ENCODE results near the gene METTL1.
A peak's percentile ranks its signal among the peaks of the same experiment; 100 is the strongest.
"Not testable (repeated sequence)": the region's sequence is repeated elsewhere in the genome, so short reads cannot be mapped to it uniquely, and the experiment has no call there.

Gene METTL1

DNA sequence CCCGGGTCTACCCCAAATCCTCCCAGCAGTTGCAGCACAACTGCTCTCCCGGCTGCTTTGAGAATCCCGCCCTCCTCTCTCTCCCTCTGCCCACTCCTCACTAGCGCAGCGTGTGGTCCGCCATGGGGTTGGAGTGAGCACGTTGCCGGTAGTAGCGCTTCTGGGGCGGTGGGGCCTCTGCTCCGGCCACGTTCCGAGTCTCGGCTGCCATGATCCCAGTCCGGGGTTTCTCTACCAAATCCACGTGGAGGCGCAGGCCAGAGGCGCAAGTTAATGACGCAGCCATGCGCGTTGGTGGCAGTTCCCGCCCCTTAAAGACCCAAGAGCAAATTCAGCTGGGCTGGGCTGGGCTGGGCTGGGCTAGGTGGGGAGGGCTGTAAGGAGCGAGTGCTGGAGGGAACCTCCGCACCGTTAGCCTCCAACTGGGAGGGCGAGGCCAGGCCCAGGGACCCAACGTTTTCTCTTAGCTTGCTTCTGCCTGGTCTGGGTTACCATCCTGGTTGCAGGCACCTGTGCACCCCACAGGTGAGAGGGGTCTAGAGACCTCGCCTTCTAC lies at the start of gene METTL1:
Gene METTL1 (minus strand): TSS at position 233 of the 556 bp plus-strand sequence. CDS start 22 bp downstream, at position 211.
- TF ChIP-seq ZFX (IDR thresholded peaks at IDR 0.05; ENCODE audit: borderline replicate concordance), result no peak
- TF ChIP-seq, protein P1, sequence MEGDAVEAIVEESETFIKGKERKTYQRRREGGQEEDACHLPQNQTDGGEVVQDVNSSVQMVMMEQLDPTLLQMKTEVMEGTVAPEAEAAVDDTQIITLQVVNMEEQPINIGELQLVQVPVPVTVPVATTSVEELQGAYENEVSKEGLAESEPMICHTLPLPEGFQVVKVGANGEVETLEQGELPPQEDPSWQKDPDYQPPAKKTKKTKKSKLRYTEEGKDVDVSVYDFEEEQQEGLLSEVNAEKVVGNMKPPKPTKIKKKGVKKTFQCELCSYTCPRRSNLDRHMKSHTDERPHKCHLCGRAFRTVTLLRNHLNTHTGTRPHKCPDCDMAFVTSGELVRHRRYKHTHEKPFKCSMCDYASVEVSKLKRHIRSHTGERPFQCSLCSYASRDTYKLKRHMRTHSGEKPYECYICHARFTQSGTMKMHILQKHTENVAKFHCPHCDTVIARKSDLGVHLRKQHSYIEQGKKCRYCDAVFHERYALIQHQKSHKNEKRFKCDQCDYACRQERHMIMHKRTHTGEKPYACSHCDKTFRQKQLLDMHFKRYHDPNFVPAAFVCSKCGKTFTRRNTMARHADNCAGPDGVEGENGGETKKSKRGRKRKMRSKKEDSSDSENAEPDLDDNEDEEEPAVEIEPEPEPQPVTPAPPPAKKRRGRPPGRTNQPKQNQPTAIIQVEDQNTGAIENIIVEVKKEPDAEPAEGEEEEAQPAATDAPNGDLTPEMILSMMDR (IDR thresholded peaks at IDR 0.05), result no peak; the same call in 1 of the 2 replicates
- H3K27ac ChIP-seq, result peak within 1 kb of the TSS; percentile 95

DNA sequence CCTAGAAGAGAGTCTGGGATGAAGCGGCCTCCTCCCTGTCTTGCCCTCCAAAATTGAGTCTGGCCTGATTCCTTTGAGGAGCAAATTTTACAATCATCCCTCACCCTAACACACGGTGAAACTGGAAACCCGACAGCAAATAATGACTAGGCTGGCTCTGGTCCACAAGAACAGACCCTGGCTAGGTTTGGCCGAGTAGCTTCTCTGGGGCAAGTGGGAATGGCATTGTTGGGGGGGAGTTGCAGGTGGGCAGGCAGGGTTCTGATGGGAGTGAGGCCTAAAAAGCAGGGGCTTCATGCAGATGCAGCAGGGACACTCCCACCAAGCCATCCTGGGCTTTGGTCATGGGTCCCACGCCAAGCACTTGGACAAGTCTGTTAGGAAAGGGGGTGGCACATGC lies 49.1 kb upstream of the METTL1 start:
- H3K27ac ChIP-seq, result not testable (repeated sequence)

DNA sequence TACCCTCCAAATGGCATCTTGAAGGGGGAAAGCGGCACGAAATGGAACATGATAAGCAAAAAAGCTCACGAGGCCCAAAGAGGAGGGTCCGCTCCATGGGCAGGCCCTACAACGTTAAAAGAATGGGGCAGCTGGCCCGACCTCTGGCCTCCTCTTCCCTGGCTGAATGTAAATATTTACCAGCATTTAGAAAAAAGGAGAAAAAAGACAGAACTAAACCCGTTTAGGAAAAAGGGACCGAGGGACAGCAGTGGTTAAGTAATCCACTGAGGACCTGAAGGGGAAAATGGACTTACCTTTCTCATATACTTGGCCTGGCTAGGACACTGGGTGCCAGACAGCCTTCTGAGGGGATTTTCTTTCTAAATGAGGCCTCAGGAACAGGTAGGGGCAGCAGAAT lies 48.2 kb upstream of the METTL1 start:
- H3K27ac ChIP-seq, result not testable (repeated sequence)

DNA sequence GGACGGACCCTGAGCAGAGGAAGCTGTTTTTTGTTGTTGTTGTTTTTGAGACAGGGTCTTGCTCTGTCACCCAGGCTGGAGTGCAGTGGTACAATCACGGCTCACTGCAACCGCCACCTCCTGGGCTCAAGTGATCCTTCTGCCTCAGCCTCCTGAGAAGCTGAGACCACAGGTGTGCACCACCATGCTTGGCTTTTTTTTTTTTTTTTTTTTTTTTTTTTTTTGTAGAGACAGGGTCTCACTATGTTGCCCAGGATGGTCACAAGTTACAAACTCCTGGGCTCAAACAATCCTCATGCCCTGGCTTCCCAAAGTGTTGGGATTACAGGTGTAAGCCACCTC lies 46.1 kb upstream of the METTL1 start:
- H3K27ac ChIP-seq, result not testable (repeated sequence)

DNA sequence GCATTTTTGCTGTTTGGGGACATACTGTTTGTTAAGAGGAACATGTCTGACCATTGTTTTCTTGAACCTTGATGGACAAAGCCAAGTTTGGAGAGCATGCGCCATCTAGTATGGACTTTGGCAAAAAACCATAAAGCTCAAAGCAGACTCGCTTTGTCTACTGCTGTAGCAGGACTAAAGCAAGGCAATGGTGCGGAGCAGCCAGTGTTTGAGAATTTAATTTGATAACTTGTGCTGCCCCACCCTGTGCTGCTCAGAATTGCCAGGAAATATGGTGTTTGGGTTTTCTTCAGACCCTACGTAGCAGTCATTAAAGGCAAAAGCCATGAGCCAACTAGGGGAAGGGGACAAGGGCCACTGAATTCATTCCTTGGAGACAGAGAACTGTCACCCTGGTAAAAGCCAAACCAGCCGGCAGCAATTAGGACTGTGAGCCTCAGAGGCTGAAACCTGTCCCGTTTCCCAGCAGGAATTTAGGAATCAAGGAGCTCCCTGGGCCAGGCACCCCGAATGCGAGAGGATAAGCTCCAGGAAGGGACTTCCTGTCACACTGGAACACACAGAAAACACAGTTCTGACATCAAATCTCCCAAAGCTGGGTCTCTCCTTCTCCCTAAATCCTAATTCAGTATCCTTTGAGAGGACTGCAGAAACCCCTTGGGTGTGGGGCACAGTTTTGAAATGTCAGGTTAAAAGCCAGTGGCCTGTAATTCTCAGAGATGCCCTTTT lies 45.5 kb upstream of the METTL1 start:
- 0 out of 2 replicates have a peak overlapping the region, but pooled peaks have one; percentile 1 for H3K27ac ChIP-seq

DNA sequence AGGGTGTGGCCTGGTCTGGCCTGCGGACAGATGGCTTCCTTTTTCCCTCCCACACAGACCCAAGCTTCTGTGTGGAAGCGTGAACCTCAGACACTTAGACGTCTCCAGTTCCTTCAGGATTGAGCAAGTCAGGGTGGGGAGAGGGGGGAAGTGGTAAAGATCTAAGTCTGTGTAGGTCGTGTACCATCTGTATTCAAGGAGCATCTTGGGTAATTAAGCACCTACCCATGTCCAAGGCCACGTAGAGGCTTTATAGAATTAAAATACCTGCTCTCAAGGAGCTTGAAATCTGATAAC lies 44.9 kb upstream of the METTL1 start:
- TF ChIP-seq, protein P1 (IDR thresholded peaks at IDR 0.05), result no peak
- TF ChIP-seq ZFX (IDR thresholded peaks at IDR 0.05; ENCODE audit: borderline replicate concordance), result no peak
- no peak overlapping the region for H3K27ac ChIP-seq

More for the DNA sequence above, 45.5 kb upstream of the METTL1 start:
- TF ChIP-seq, protein P1 (IDR thresholded peaks at IDR 0.05), result no peak
- no peak for TF ChIP-seq ZFX (IDR thresholded peaks at IDR 0.05; ENCODE audit: borderline replicate concordance)

DNA sequence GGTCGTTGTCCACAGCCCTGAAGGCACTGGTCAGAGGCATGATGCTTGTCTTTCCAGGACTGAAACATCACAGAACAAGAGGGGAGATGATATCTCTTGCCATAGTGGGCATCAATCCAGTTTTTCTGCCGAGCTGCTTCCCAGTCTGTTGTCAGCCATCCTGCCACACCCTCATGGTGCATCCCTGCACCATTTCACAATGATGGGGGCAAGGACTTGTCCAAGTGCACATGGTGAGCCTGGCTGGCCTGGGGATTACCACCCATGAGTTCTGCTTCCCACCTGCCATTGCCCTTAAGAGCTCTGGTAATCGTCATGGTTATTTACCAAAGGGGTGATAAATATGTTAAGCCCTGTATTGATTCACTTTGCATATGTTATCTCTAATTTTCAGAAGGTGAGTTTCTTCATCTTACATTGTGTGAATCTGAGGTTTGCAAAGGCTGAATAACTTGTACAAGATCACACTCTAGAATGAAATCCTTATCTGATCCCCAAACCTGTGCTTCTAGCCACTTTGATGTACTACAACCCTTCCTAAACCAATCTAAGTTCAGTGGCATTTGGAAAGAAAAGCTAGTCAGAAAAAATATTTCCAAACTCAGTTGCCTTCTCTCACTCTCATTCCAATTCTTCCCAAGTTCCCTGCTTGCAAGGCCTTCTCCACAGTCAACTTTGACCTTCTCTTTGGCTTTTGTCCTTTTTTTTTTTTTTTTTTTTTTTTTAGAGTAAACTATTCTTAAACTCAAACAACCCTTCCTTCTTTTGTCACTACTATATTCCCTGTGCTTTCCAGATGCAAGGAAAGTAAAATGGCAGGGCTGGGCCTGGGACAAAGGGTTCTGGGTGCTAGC lies 44.3 kb upstream of the METTL1 start:
- H3K27ac ChIP-seq, result no peak overlapping the region
- TF ChIP-seq, protein P1 (IDR thresholded peaks at IDR 0.05), result no peak
- TF ChIP-seq ZFX (IDR thresholded peaks at IDR 0.05; ENCODE audit: borderline replicate concordance), result no peak

DNA sequence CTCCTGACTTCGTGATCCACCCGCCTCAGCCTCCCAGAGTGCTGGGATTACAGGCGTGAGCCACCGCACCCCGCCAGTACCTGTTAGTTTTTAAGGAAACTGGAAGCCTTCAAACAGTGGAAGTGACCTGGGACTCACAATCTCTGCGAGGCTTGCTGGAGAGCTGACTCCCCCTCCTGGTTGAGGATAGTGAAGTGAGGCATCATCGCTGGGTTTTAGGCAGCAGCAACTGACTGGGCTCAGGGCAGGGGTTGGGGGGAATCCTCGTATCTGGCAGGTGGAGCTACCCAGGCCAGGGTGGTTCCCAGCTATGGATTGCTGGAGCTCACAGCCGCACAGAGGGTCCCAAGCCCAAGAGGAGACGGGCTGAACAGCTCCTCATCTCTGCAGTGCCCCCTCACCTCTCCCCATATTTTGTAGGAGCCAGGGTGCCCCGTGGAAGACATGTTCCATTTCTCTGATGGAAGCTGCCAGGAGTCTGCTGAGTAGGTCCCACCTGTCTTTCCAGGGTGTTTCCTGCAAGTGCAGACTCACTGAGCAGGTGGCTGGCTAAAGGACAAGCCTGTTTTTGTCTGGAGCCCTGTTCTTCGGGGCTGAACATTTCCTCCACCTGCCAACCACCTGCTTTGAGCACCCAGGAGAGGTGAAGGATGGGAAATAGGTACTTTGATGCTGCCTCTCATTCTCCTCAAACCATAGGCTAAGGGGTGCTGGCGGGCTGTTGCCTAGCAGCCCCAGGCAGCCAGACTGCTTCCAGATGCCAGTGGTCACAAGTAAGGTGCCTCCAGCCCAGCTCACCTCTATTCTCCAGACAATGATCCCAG lies 43.5 kb upstream of the METTL1 start:
- TF ChIP-seq ZFX (IDR thresholded peaks at IDR 0.05; ENCODE audit: borderline replicate concordance), result no peak
- TF ChIP-seq, protein P1 (IDR thresholded peaks at IDR 0.05), result no peak
- no peak overlapping the region for H3K27ac ChIP-seq
